Epithelial cell of esophagus (primary cell): ENCODE results near the gene UNC5C.

Experiments
- DNase-seq: peaks from one replicate; pipeline ENCODE4 v3.0.0; 2010; ENCODE audit warnings: low read depth
- H3K4me3 ChIP-seq: 2 replicates; pipeline ENCODE4 v1.5.1; 2011; ENCODE audit warnings: mild to moderate bottlenecking, low read length, control low read depth
- TF ChIP-seq, protein P1 (sequence below): IDR thresholded peaks from 2 replicates; pipeline ENCODE4 v1.5.1; 2011; ENCODE audit warnings: low read depth, mild to moderate bottlenecking, low read length, control low read depth, inconsistent platforms; ENCODE audit not compliant: insufficient read depth; ENCODE audit errors: missing control alignments

The UNC5C gene

DNA sequence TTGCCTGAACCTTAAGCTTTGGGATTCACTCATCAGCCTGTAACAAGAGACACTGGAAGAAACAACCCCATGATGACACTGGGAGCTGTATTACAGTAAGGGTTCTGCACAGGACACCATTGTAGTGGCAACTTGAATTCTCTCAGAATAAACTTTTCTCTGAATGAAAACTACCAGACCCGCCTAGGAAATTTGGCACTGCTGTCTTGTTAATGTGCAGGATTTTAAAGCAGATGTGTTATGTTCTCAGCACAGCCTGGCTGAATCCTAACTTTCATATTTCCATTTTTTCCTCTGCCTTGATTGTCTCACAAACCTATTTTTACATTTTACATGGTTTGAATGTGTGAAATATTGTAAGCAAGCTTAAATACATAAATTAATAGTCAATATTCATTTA, 253.6 kb downstream of the UNC5C start:
- no peak overlapping the region for H3K4me3 ChIP-seq
- TF ChIP-seq, protein P1, sequence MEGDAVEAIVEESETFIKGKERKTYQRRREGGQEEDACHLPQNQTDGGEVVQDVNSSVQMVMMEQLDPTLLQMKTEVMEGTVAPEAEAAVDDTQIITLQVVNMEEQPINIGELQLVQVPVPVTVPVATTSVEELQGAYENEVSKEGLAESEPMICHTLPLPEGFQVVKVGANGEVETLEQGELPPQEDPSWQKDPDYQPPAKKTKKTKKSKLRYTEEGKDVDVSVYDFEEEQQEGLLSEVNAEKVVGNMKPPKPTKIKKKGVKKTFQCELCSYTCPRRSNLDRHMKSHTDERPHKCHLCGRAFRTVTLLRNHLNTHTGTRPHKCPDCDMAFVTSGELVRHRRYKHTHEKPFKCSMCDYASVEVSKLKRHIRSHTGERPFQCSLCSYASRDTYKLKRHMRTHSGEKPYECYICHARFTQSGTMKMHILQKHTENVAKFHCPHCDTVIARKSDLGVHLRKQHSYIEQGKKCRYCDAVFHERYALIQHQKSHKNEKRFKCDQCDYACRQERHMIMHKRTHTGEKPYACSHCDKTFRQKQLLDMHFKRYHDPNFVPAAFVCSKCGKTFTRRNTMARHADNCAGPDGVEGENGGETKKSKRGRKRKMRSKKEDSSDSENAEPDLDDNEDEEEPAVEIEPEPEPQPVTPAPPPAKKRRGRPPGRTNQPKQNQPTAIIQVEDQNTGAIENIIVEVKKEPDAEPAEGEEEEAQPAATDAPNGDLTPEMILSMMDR, result no peak
- DNase-seq, result no peak

DNA sequence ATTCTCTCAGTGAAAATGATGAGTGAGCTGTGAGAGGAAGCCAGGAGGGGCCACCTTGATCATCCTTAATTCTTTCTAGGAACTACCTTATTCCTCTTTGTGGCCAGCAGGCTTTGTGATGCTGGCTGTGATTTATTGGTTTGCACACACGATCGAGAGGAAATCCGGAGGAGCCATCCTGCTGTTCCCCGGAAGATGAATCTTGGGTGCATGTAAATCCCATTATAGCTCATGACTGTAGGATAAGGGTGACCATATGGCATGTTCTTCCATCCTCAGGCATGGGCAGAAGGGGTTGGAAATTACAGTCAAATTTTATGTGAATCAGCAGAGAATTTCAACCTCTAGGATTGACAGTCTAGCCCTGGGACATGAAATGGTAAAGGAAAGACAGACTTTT, 254.5 kb downstream of the UNC5C start:
- DNase-seq, result no peak
- TF ChIP-seq, protein P1, result no peak
- H3K4me3 ChIP-seq, result no peak overlapping the region

DNA sequence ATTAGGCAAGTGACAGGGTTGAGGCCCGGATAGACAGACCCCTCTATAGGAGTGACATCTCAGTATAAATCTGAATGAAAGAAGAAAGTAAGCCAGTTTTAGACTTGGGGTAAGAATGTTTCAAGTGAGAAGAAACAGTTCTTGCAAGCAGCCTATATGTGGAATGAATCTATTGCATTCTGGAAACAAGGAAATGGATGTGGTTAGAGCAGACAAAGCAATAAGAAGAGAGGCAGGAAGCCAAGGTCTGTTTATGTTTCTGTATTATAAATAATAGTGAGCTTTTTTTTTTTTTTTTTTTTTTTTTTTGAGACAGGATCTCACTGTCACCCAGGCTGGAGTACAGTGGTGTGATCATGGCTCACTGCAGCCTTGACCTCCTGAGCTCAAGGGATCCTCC, 255.8 kb downstream of the UNC5C start:
- TF ChIP-seq, protein P1, result no peak
- no peak overlapping the region for H3K4me3 ChIP-seq
- no peak for DNase-seq

DNA sequence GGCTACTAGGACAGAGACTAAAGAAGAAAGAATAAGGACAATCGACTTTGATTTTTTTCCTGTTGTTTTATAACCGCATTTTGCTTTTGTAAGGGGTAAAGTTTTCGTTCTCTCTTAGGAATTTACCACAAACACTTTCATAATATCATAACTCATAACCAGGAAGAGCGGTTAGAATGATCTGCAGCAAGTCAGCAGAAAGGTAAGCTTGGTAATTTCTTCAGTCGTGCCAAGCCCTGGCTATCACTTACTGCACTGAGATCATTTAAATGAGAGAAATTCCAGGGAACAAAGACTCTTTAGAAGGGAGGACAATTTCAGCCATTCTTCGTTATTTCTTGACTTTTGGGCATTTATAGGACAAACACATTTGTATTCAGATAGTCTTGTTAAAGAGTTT, 258.1 kb downstream of the UNC5C start:
- DNase-seq, result peak; percentile 70

DNA sequence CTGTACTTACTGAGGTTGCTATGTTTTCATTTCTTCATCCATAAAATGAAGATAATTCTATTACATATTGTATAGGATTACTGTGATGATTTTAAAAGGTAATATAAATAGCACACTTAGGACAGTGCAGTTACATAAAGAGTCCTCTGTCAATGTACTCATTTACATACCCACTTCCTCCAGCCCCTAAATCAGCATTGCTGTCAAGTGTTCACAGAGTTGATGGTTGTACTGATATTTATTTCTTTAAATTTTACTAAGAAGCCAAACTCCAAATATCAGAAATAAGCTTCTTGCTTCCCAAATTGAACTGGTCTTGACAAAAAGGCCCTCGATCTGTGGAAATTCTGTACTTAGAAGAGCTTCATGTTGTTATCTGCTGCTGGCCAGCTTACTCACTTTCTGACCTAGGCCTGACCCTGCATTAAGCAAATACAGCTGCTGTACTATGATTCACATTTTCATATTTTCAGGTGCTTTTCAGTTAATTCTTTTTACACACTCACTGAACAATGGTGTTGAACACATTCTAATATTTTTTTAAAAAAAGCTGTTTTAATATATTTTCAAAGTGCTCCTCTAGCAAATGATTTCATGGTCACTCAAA, 259.6 kb downstream of the UNC5C start:
- no peak overlapping the region for H3K4me3 ChIP-seq
- DNase-seq, result peak; percentile 55
- TF ChIP-seq, protein P1, result no peak

More for the DNA sequence above, 258.1 kb downstream of the UNC5C start:
- no peak overlapping the region for H3K4me3 ChIP-seq
- TF ChIP-seq, protein P1, result no peak

DNA sequence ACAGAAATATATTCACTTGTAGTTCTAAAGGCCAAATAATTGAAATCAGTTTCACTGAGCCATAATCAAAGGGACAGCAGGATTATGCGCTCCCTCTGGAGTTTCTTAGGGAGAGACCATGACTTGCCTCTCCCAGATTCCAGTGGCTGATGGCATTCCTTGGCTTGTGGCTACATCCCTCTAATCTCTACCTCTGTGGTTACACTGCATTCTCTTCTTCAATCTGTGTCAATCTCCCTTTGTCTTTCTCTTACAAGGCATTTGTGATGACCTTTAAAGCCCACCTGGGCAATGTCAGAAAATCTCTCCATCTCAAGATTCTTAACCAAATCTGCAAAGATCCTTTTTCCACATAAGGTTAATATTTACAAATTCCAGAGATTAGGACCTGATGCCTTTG, 260.2 kb downstream of the UNC5C start:
- no peak for DNase-seq
- TF ChIP-seq, protein P1, result no peak
- H3K4me3 ChIP-seq, result no peak overlapping the region

DNA sequence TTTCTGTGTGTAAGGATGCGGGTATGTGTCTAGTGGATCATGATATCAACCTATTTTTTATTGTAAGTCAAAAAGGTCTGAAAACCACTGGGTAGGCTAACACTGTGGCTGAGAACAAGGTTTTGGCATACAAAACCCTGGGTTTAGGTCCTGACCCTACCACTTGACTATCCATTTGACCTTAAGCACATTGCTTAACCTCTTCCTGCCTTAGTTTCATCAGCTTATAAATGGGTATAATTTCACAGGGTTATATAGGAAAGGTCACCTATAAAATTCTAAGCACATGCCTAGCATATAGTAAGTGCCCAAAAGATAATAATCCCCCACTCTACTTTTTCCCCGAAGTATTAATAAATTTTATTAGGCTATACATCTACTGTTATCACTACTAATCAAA, 263.0 kb downstream of the UNC5C start:
- DNase-seq, result no peak
- no peak overlapping the region for H3K4me3 ChIP-seq
- TF ChIP-seq, protein P1, result no peak
